Spleen (tissue), 11 donors: Measurements from ENCODE around the gene CHIC2. TPM values are rescaled to one million over a fixed set of nuclear protein-coding genes. Genes with fewer than 3 reads are reported as not detected.

ENCODE experiments used
- DNase-seq: peaks from one replicate; pipeline ENCODE4 v3.0.0-alpha.2; 2020
- H3K27ac ChIP-seq, 8 donors: fragments of 200-600 bp; sonication (generic) in 7 of 8; 1 replicate in 4 of 8; 2 replicates in 4 of 8; pipeline versions ENCODE4 v1.5.0 to v1.8.0; 2016 to 2021; ENCODE audit warnings: inconsistent platforms in 4 of 8, mild to moderate bottlenecking in 4 of 8, moderate library complexity in 1 of 8
- H3K27me3 ChIP-seq, 7 donors: fragments of 200-600 bp; sonication (generic) in 6 of 7; replicated peaks in 1 of 7; 1 replicate in 4 of 7; 2 replicates in 3 of 7; pipeline versions ENCODE4 v1.5.0 to v1.8.0; 2016 to 2021; ENCODE audit warnings: inconsistent platforms in 3 of 7, mild to moderate bottlenecking in 1 of 7
- H3K36me3 ChIP-seq, 6 donors: fragments of 200-600 bp; sonication (generic) in 5 of 6; 1 replicate in 4 of 6; 2 replicates in 2 of 6; pipeline versions ENCODE4 v1.5.0 to v1.8.0; 2016 to 2021; ENCODE audit warnings: inconsistent platforms in 2 of 6
- H3K4me1 ChIP-seq, 6 donors: fragments of 200-600 bp; sonication (generic) in 5 of 6; 1 replicate in 3 of 6; 2 replicates in 3 of 6; pipeline versions ENCODE4 v1.5.0 to v1.8.0; 2016 to 2021; ENCODE audit warnings: inconsistent platforms in 3 of 6
- H3K4me3 ChIP-seq, 8 donors: fragments of 200-600 bp; sonication (generic) in 7 of 8; 1 replicate in 4 of 8; 2 replicates in 4 of 8; pipeline versions ENCODE4 v1.5.0 to v1.8.0; 2016 to 2021; ENCODE audit warnings: inconsistent platforms in 4 of 8, mild to moderate bottlenecking in 4 of 8, moderate library complexity in 2 of 8
- H3K9me3 ChIP-seq, 8 donors: fragments of 200-600 bp; sonication (generic) in 7 of 8; 1 replicate in 4 of 8; 2 replicates in 4 of 8; pipeline versions ENCODE4 v1.5.0 to v1.8.0; 2016 to 2021; ENCODE audit warnings: inconsistent platforms in 4 of 8
- POLR2A ChIP-seq, 3 donors: fragments of 450-650 bp; IDR thresholded peaks; one replicate each; pipeline ENCODE4 v1.5.1; 2017; ENCODE audit warnings: antibody characterized with exemption in 3 of 3, mild to moderate bottlenecking in 1 of 3
- POLR2AphosphoS5 ChIP-seq, 3 donors: sonication (generic); formaldehyde crosslinking; IDR thresholded peaks; one replicate each; pipeline ENCODE4 v1.5.1; 2017; ENCODE audit warnings: antibody characterized with exemption in 3 of 3
- WGBS, 5 donors: extraction: QIAGEN DNeasy Blood & Tissue Kit in 3 of 5; methylation state at CpG; one replicate each; pipeline versions ENCODE4 v1.1.5 to v1.1.7; 2013 to 2018; 5-methylcytosine and 5-hydroxymethylcytosine counted together
- intact Hi-C: fragments of 100-400 bp; cut with DNase I; formaldehyde crosslinking; loops from one replicate; pipeline ENCODE4 v1.15.0; 2023; ENCODE audit warnings: low total_unique reads
- polyA plus RNA-seq, 3 donors: library from polyadenylated mRNA; stranded (reverse); fragments of 200-250 nt; gene quantifications; one replicate each; pipeline ENCODE4 v1.2.1, GENCODE V29; 2013
- total RNA-seq, 7 donors: library from RNA; depleted of rRNA in 3 of 7; stranded (reverse); fragments of >200 nt in 3 of 7; fragmentation: NEBNext Ultra II Directional in 4 of 7; extraction: Animal tissue kit (Norgen Biotek cat#: 25700) in 4 of 7; gene quantifications; one replicate each; pipeline versions ENCODE4 v1.1.0 to v1.2.1, GENCODE V29; 2016 to 2021
- TF ChIP-seq, protein P1 (sequence below), 11 experiments: fragments of 200-600 bp in 7 of 11; fragments of 450-650 bp in 4 of 11; sonication (generic) in 4 of 11; IDR thresholded peaks in 8 of 11; conservative IDR thresholded peaks in 3 of 11; 1 replicate in 7 of 11; 2 replicates in 4 of 11; pipeline versions ENCODE4 v1.4.0 to v1.8.0; 2016 to 2021; ENCODE audit warnings: antibody characterized with exemption in 11 of 11, inconsistent platforms in 4 of 11, mild to moderate bottlenecking in 1 of 11
- donor health status: healthy with polysubstance abuse.
- donor health status: DM: no; HTN: no; CAD: no; lungs with moderate emphysema.
- donor health status: DM: no; HTN: no; CAD: no.
- donor health status: Bipolar disorder and iron deficiency.
- donor health status: healthy.
- donor health status: DM: no; HTN: no; CAD: no.
- donor health status: DM: yes; HTN: yes; CAD: no.

Gene CHIC2
- total and polyA plus RNA-seq, 10 donors = 7.6 to 68.2 (median 39.7) TPM

DNA sequence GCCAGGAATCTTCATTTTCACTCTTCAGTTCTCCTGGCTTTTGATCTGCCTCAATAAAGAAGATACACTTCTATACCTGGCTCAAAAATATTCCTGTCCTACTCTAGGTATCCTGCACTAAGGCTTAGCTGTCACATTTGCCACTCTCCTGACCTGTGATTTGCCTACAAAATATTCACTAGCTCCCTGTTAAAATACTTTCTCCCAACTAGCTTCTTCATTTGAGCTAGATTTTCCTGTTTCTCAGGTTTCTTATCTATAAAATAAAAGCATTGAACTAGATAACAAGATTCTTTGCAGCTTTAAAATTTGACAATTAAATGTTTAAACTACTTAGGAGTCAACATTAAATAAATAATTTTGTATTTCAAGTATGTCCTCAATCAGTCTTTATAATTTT is 53.2 kb downstream of the CHIC2 start:
- Histone ChIP-seq H3K4me1 (peaks cover 0 to 17% (median 0%) of the 10 kb centered on the region in 6 donors), H3K4me3 (no peak overlapping the region), H3K36me3 (peaks cover 0 to 70% (median 12%) of the 10 kb centered on the region in 6 donors), H3K27ac (no peak overlapping the region), H3K9me3 (no peaks in the 10 kb centered on the region), H3K27me3 (no peaks in the 10 kb centered on the region)
- intact Hi-C loops = no loop called here
- no peak for TF ChIP-seq POLR2A (IDR thresholded peaks at IDR 0.05)
- TF ChIP-seq, protein P1, sequence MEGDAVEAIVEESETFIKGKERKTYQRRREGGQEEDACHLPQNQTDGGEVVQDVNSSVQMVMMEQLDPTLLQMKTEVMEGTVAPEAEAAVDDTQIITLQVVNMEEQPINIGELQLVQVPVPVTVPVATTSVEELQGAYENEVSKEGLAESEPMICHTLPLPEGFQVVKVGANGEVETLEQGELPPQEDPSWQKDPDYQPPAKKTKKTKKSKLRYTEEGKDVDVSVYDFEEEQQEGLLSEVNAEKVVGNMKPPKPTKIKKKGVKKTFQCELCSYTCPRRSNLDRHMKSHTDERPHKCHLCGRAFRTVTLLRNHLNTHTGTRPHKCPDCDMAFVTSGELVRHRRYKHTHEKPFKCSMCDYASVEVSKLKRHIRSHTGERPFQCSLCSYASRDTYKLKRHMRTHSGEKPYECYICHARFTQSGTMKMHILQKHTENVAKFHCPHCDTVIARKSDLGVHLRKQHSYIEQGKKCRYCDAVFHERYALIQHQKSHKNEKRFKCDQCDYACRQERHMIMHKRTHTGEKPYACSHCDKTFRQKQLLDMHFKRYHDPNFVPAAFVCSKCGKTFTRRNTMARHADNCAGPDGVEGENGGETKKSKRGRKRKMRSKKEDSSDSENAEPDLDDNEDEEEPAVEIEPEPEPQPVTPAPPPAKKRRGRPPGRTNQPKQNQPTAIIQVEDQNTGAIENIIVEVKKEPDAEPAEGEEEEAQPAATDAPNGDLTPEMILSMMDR (IDR thresholded peaks at IDR 0.05 in 8 of 11, conservative IDR thresholded peaks at IDR 0.05 in 3 of 11) = no peak
- no peak for TF ChIP-seq POLR2AphosphoS5 (IDR thresholded peaks at IDR 0.05)
- no peak for DNase-seq

DNA sequence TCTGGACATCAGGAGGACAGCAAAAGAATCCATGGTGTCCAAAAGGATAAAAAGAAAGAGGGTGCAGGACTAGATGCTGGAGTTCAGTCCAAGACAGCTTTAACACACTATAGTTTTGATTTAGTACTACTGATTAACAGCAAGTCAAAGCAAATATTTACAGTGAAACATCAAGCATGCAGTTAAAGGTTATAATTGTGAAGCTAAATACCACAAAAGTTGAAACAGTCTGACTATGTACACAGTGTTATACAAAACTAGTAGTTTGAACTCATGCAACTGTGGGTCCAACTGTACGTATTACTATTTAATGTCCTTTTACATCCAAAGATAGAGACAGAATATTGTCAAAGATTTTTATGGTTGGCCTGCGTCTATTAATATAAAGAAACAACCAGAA is 57.6 kb downstream of the CHIC2 start:
- TF ChIP-seq POLR2AphosphoS5 (IDR thresholded peaks at IDR 0.05) = no peak
- TF ChIP-seq, protein P1 (IDR thresholded peaks at IDR 0.05 in 8 of 11, conservative IDR thresholded peaks at IDR 0.05 in 3 of 11) = no peak
- TF ChIP-seq POLR2A (IDR thresholded peaks at IDR 0.05) = no peak
- 95 to 99% (median 97%) methylated on average over 2 of the region's 2 CpGs for WGBS, 5 donors

DNA sequence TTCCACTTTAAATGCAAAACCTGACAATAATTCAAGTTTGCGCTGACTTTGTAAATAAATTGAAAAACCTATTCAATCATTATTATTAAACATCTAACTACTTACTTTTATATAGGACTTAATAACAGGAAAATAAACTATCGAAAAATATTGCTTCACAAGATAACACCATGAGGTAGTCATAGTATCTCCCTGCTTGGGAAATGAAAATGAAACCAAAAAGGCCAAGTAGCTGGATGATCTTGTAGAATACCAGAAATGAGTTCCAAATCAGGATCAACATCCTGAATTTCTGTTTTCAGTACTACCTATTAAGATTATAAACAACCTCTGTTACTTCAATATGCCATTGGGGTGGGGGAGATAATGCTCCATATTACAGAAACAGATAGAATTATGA is 58.9 kb downstream of the CHIC2 start:
- DNase-seq = no peak
- WGBS, 5 donors = 55 to 76% (median 62%) methylated on average over 2 of the region's 2 CpGs
- H3K4me1 ChIP-seq = peaks cover 0 to 29% (median 9%) of the 10 kb centered on the region in 6 donors
- no peaks in the 10 kb centered on the region for H3K9me3 ChIP-seq
- peaks cover 0 to 74% (median 2%) of the 10 kb centered on the region in 6 donors for H3K36me3 ChIP-seq
- no peaks in the 10 kb centered on the region for H3K27me3 ChIP-seq
- TF ChIP-seq POLR2AphosphoS5 (IDR thresholded peaks at IDR 0.05) = no peak
- TF ChIP-seq, protein P1 (IDR thresholded peaks at IDR 0.05 in 8 of 11, conservative IDR thresholded peaks at IDR 0.05 in 3 of 11) = no peak
- TF ChIP-seq POLR2A (IDR thresholded peaks at IDR 0.05) = no peak
- peak overlapping the region in 4 of 8 donors; percentile 33 to 62 (median 48) for H3K27ac ChIP-seq
- intact Hi-C loops = no loop called here
- H3K4me3 ChIP-seq = no peak overlapping the region

More for the DNA sequence above, 57.6 kb downstream of the CHIC2 start:
- H3K4me3 ChIP-seq = no peak overlapping the region
- H3K27ac ChIP-seq = peak overlapping the region in 1 of 8 donors; percentile 62
- H3K36me3 ChIP-seq = peaks cover 0 to 69% (median 2%) of the 10 kb centered on the region in 6 donors
- H3K27me3 ChIP-seq = no peaks in the 10 kb centered on the region
- DNase-seq = no peak
- intact Hi-C loops = no loop called here
- peaks cover 0 to 29% (median 9%) of the 10 kb centered on the region in 6 donors for H3K4me1 ChIP-seq
- no peaks in the 10 kb centered on the region for H3K9me3 ChIP-seq

DNA sequence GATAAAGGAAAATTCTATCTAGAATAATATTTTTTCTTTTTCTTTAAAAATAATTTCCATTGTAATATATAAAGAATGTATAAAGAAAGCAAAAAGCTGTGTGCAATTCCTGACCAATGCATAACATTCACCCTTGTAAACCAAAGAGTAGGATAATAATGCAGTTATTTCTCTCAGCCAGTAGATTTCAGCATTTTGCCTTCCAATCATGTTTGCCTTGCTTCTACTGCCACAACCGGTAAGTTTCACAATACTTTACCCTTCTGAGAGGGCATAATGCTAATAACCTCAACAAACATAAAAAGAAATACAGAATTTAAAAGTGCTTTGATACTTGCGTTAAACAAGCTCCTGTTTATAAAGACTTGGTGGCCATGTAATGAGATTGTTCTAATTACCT is 59.9 kb downstream of the CHIC2 start:
- H3K4me3 ChIP-seq = no peak overlapping the region
- peak overlapping the region in 1 of 8 donors; percentile 48 for H3K27ac ChIP-seq
- H3K4me1 ChIP-seq = peaks cover 0 to 29% (median 9%) of the 10 kb centered on the region in 6 donors
- no peaks in the 10 kb centered on the region for H3K9me3 ChIP-seq
- intact Hi-C loops = no loop called here
- no peak for TF ChIP-seq POLR2A (IDR thresholded peaks at IDR 0.05)
- no peak for TF ChIP-seq POLR2AphosphoS5 (IDR thresholded peaks at IDR 0.05)
- TF ChIP-seq, protein P1 (IDR thresholded peaks at IDR 0.05 in 8 of 11, conservative IDR thresholded peaks at IDR 0.05 in 3 of 11) = no peak
- H3K36me3 ChIP-seq = peaks cover 0 to 65% (median 2%) of the 10 kb centered on the region in 6 donors
- no peaks in the 10 kb centered on the region for H3K27me3 ChIP-seq
- 70 to 90% (median 77%) methylated on average over 2 of the region's 2 CpGs for WGBS, 5 donors
- no peak for DNase-seq
